ENCODE measurements around the gene LDLR.
"Not testable (repeated sequence)": the region's sequence is repeated elsewhere in the genome, so short reads cannot be mapped to it uniquely, and the experiment has no call there.

LDLR gene

GRCh38 chr19:11176466-11177193 lies 87.4 kb downstream of the LDLR start:
- no peak for DNase-seq

- DNase-seq, result no peak
Measured at GRCh38 chr19:11177592-11177991, 88.3 kb downstream of the LDLR start.

GRCh38 chr19:11179145-11179465 lies 89.8 kb downstream of the LDLR start:
- not testable (repeated sequence) for DNase-seq

GRCh38 chr19:11179716-11180297 lies 90.5 kb downstream of the LDLR start:
- DNase-seq, result no peak

- DNase-seq, result no peak
Measured at GRCh38 chr19:11180346-11180745, 91.1 kb downstream of the LDLR start.

DNA sequence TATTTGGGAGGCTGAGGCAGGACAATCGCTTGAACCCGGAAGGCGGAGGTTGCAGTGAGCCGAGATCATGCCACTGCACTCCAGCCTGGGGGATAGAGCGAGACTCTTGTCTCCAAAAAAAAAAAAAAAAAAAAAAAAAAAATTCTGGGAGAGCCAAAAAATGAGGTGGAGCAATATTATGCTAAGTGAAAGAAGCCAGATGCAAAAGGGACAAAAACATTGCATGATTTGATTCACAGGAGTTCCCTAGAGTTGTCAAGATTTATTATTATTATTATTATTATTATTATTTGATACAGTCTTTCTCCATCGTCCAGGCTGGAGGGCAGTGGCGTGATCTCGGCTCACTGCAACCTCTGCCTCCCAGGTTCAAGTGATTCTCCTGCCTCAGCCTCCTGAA lies 91.7 kb downstream of the LDLR start:
- DNase-seq, result not testable (repeated sequence)

DNA sequence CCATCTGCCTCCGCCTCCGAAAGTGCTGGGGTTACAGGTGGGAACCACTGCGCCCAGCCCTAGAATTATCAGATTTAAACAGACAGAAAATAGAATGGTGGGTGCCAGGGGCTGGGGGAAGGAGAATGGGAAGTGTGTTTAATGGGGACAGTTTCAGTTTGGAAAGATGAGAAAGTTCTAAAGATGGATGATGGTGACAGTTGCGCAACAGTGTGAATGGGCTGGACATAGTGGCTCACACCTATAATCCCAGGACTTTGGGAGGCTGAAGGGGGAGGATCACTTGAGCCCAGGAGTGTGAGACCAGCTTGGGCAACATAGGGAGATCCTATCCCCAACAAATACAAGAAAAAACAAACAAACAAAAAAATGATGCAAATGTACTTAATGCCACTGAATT lies 92.2 kb downstream of the LDLR start:
- no peak for DNase-seq
